CD14-positive monocyte (primary cell): ENCODE measurements around the gene MED13L. TPM values are rescaled to one million over a fixed set of nuclear protein-coding genes. Genes with fewer than 3 reads are reported as not detected.

ENCODE experiments used
- DNase-seq, 3 donors: peaks; one replicate each; pipeline ENCODE4 v3.0.0-alpha.2; 2011 to 2022
- H2AFZ ChIP-seq: 2 replicates; pipeline ENCODE4 v1.6.0; 2012; ENCODE audit warnings: mild to moderate bottlenecking, low read depth, low read length, inconsistent platforms; ENCODE audit not compliant: insufficient read depth, poor library complexity, severe bottlenecking
- H3K27ac ChIP-seq, 2 donors: 1 replicate in 1 of 2; 2 replicates in 1 of 2; pipeline ENCODE4 v1.5.1; 2012 to 2013; ENCODE audit warnings: low read length in 2 of 2, control low read depth in 1 of 2, inconsistent platforms in 1 of 2, low read depth in 1 of 2, mild to moderate bottlenecking in 1 of 2
- H3K27me3 ChIP-seq, 2 donors: one replicate each; pipeline versions ENCODE4 v1.6.0 to v1.6.1; 2011 to 2013; ENCODE audit warnings: low read length in 2 of 2; ENCODE audit not compliant: control insufficient read depth in 2 of 2, insufficient read depth in 2 of 2
- H3K36me3 ChIP-seq, 2 donors: replicated peaks in 1 of 2; 1 replicate in 1 of 2; 2 replicates in 1 of 2; pipeline versions ENCODE4 v1.5.1 to v1.6.1; 2012 to 2013; ENCODE audit warnings: low read length in 2 of 2, control low read depth in 1 of 2, inconsistent platforms in 1 of 2, mild to moderate bottlenecking in 1 of 2; ENCODE audit not compliant: insufficient read depth in 2 of 2, control insufficient read depth in 1 of 2
- H3K4me1 ChIP-seq, 2 donors: 1 replicate in 1 of 2; 2 replicates in 1 of 2; pipeline versions ENCODE4 v1.5.1 to v1.6.1; 2012 to 2013; ENCODE audit warnings: low read length in 2 of 2, control low read depth in 1 of 2, inconsistent platforms in 1 of 2, mild to moderate bottlenecking in 1 of 2, moderate library complexity in 1 of 2; ENCODE audit not compliant: insufficient read depth in 2 of 2, control insufficient read depth in 1 of 2
- H3K4me2 ChIP-seq: replicated peaks from 2 replicates; pipeline ENCODE3; 2012; ENCODE audit warnings: low read length, moderate library complexity, mild to moderate bottlenecking; ENCODE audit not compliant: poor library complexity, severe bottlenecking; ENCODE audit errors: extremely low read depth
- H3K4me3 ChIP-seq, 3 experiments: fragments of 200-600 bp in 1 of 3; sonication (generic) in 1 of 3; replicated peaks in 1 of 3; 1 replicate in 2 of 3; 2 replicates in 1 of 3; pipeline ENCODE4 v1.5.1; 2011 to 2013; ENCODE audit warnings: low read length in 3 of 3, mild to moderate bottlenecking in 3 of 3, control low read depth in 2 of 3, low read depth in 2 of 3, inconsistent platforms in 1 of 3, moderate library complexity in 1 of 3
- H3K79me2 ChIP-seq: 2 replicates; pipeline ENCODE4 v1.6.0; 2012; ENCODE audit warnings: mild to moderate bottlenecking, control low read depth, inconsistent platforms, low read length, moderate library complexity; ENCODE audit not compliant: insufficient read depth
- H3K9ac ChIP-seq: 2 replicates; pipeline ENCODE4 v1.6.0; 2017; ENCODE audit warnings: low read length, mild to moderate bottlenecking; ENCODE audit not compliant: insufficient read depth, poor library complexity, severe bottlenecking
- H3K9me3 ChIP-seq, 2 donors: replicated peaks in 1 of 2; 1 replicate in 1 of 2; 2 replicates in 1 of 2; pipeline versions ENCODE4 v1.5.1 to v1.6.1; 2012 to 2013; ENCODE audit warnings: low read length in 2 of 2, control low read depth in 1 of 2; ENCODE audit not compliant: control insufficient read depth in 1 of 2, insufficient read depth in 1 of 2
- H4K20me1 ChIP-seq: 2 replicates; pipeline ENCODE4 v1.6.0; 2012; ENCODE audit warnings: mild to moderate bottlenecking, low read length, control low read depth, moderate library complexity; ENCODE audit not compliant: insufficient read depth
- H3K27ac Mint-ChIP-seq, 7 donors: one replicate each; pipeline ENCODE4 v1.8.0; 2020; ENCODE audit warnings: mild to moderate bottlenecking in 7 of 7, mixed read lengths in 7 of 7, moderate library complexity in 6 of 7, inconsistent platforms in 2 of 7
- H3K27me3 Mint-ChIP-seq, 3 donors: one replicate each; pipeline ENCODE4 v1.8.0; 2021 to 2022; ENCODE audit warnings: low read depth in 3 of 3, mild to moderate bottlenecking in 3 of 3, mixed read lengths in 3 of 3, moderate library complexity in 3 of 3, inconsistent platforms in 1 of 3
- H3K36me3 Mint-ChIP-seq, 2 donors: one replicate each; pipeline ENCODE4 v1.8.0; 2020; ENCODE audit warnings: mixed read lengths in 2 of 2, inconsistent platforms in 1 of 2, mild to moderate bottlenecking in 1 of 2
- H3K4me1 Mint-ChIP-seq: one replicate; pipeline ENCODE4 v1.8.0; 2020; ENCODE audit warnings: mild to moderate bottlenecking, mixed read lengths
- H3K4me3 Mint-ChIP-seq, 2 donors: one replicate each; pipeline ENCODE4 v1.8.0; 2020; ENCODE audit warnings: mild to moderate bottlenecking in 2 of 2, mixed read lengths in 2 of 2, moderate library complexity in 1 of 2
- H3K9me3 Mint-ChIP-seq, 7 donors: one replicate each; pipeline ENCODE4 v1.8.0; 2020 to 2022; ENCODE audit warnings: mixed read lengths in 7 of 7, mild to moderate bottlenecking in 6 of 7, moderate library complexity in 6 of 7, inconsistent platforms in 2 of 7
- WGBS: methylation state at CpG from one replicate; pipeline ENCODE4 v1.1.5; 2013; ENCODE audit warnings: missing lambda C conversion rate; ENCODE audit not compliant: insufficient coverage; 5-methylcytosine and 5-hydroxymethylcytosine counted together
- intact Hi-C, 2 donors: fragments of 100-400 bp; cut with micrococcal nuclease; formaldehyde crosslinking; loops; one replicate each; pipeline versions ENCODE4 v1.15.0 to v1.15.1; 2023
- polyA plus RNA-seq, 3 donors: library from polyadenylated mRNA; depleted of rRNA in 1 of 3; unstranded in 2 of 3; stranded (reverse) in 1 of 3; fragments of 300-500 nt in 2 of 3; fragments of >200 nt in 1 of 3; fragmentation: Illumina TruSeq in 2 of 3; gene quantifications; 1 replicate in 2 of 3; 2 replicates in 1 of 3; pipeline ENCODE4 v1.2.3, GENCODE V29; 2012 to 2021
- TF ChIP-seq, protein P1 (sequence below): fragments of 200-600 bp; IDR thresholded peaks from one replicate; pipeline ENCODE4 v1.8.0; 2022; ENCODE audit warnings: antibody characterized with exemption, mild to moderate bottlenecking

Gene MED13L
- polyA plus RNA-seq, 3 donors: 4.4 to 42.0 (median 7.5) TPM

DNA sequence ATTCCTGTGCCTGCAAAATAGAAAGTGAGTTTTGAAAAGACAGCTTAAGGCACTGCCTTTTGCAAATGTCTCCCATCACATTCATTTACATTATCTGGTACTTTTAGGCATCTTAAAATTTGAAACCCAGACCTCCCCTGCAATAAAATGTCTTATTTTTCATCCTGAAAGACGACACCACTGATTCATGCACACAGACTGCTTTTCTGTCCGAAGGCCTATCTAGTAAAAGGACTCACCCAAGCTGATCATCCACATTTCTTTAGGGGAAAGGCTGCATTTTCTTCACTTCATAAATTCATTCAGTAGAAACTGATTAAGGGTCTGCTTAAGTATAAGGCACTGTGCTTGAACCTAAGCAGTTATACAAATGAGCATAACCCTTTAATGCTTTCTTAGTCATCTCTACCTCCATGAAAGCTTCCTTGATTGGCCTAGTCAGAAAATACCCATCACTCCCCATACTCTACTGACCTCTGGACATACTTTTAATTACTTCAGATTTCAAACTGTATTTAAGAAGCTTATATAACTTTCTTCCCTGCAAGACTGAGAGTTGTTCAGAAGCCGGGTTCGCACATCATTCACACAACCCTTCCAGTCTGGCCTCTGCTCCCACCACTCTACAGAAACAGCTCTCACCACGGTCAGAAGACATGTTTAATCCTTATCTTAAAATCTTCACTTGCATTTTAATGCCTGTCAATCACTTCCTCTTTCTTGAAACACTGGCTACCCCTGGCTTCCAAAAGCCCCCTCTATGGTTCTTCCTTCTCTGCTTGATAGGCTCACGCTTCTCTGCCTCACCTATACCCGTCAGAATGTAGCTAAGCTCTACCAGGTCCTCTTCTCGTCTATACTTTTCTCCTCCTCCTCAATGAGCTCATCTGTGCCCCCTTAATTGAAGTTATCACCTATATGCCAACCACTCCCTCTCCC, 288.6 kb downstream of the MED13L start:
- H2AFZ ChIP-seq: no peak overlapping the region
- H3K4me1 ChIP-seq: no peaks in the 10 kb centered on the region
- H3K27ac ChIP-seq: peak overlapping the region in 1 of 2 donors; percentile 47
- Mint-ChIP-seq H3K27me3 (no peaks in the 10 kb centered on the region), H3K27ac (peak overlapping the region in 4 of 7 donors; percentile 14 to 33 (median 19)), H3K9me3 (no peaks in the 10 kb centered on the region), H3K4me3 (no peak overlapping the region), H3K36me3 (peaks cover 68 to 87% of the 10 kb centered on the region in 2 donors), H3K4me1 (peaks cover 8% of the 10 kb centered on the region)
- no peaks in the 10 kb centered on the region for H3K9me3 ChIP-seq
- TF ChIP-seq, protein P1, sequence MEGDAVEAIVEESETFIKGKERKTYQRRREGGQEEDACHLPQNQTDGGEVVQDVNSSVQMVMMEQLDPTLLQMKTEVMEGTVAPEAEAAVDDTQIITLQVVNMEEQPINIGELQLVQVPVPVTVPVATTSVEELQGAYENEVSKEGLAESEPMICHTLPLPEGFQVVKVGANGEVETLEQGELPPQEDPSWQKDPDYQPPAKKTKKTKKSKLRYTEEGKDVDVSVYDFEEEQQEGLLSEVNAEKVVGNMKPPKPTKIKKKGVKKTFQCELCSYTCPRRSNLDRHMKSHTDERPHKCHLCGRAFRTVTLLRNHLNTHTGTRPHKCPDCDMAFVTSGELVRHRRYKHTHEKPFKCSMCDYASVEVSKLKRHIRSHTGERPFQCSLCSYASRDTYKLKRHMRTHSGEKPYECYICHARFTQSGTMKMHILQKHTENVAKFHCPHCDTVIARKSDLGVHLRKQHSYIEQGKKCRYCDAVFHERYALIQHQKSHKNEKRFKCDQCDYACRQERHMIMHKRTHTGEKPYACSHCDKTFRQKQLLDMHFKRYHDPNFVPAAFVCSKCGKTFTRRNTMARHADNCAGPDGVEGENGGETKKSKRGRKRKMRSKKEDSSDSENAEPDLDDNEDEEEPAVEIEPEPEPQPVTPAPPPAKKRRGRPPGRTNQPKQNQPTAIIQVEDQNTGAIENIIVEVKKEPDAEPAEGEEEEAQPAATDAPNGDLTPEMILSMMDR: no peak
- no peak overlapping the region for H3K4me3 ChIP-seq
- H3K79me2 ChIP-seq: peaks cover 76% of the 10 kb centered on the region
- no peak overlapping the region for H3K9ac ChIP-seq
- no peak for DNase-seq
- H3K27me3 ChIP-seq: no peaks in the 10 kb centered on the region
- H3K36me3 ChIP-seq: peaks cover 81 to 100% of the 10 kb centered on the region in 2 donors
- whole genome bisulfite sequencing: 88% methylated on average over 7 of the region's 8 CpGs
- no peak overlapping the region for H3K4me2 ChIP-seq
- H4K20me1 ChIP-seq: peaks cover 97% of the 10 kb centered on the region
- intact Hi-C loops: no loop called here

DNA sequence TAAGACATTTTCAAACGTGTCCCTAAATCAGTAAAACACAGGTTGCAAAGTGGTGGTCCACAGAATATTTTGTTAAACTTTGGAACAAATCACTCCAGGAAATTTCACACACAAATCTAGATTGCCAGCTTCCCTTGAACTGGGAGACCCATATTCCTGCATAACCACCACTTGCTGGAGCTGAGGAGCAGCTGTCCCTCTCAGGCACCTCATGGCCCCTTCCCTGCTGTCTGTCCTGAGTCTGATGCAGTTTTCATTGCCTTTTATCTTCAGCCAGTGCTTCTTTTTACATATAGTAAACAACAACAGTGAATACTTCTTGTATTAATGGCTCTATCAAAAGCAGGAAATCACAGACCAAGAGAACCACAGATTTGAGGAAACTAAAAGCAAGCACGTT, 289.3 kb downstream of the MED13L start:
- Histone ChIP-seq H3K9ac (no peak overlapping the region), H3K9me3 (no peaks in the 10 kb centered on the region), H3K27ac (peak overlapping the region in 1 of 2 donors; percentile 47), H3K27me3 (no peaks in the 10 kb centered on the region), H3K36me3 (peaks cover 82 to 100% of the 10 kb centered on the region in 2 donors), H3K4me3 (no peak overlapping the region), H2AFZ (no peak overlapping the region), H3K79me2 (peaks cover 69% of the 10 kb centered on the region), H3K4me2 (no peak overlapping the region), H4K20me1 (peaks cover 97% of the 10 kb centered on the region), H3K4me1 (no peaks in the 10 kb centered on the region)
- intact Hi-C loops: no loop called here
- Mint-ChIP-seq H3K36me3 (peaks cover 67 to 87% of the 10 kb centered on the region in 2 donors), H3K4me1 (peaks cover 8% of the 10 kb centered on the region), H3K9me3 (no peaks in the 10 kb centered on the region), H3K27ac (peak overlapping the region in 2 of 7 donors; percentile 15 to 17), H3K27me3 (no peaks in the 10 kb centered on the region), H3K4me3 (no peak overlapping the region)
- TF ChIP-seq, protein P1: no peak
- WGBS: no CpG with 5 or more reads among the region's 2 CpGs
- DNase-seq: no peak
